ENCODE data around the gene EDEM1. TPM values are rescaled to one million over a fixed set of nuclear protein-coding genes. Genes with fewer than 3 reads are reported as not detected.

Gene EDEM1
- polyA plus RNA-seq, 1 donor from 2014 or later, result 13.6 TPM

DNA sequence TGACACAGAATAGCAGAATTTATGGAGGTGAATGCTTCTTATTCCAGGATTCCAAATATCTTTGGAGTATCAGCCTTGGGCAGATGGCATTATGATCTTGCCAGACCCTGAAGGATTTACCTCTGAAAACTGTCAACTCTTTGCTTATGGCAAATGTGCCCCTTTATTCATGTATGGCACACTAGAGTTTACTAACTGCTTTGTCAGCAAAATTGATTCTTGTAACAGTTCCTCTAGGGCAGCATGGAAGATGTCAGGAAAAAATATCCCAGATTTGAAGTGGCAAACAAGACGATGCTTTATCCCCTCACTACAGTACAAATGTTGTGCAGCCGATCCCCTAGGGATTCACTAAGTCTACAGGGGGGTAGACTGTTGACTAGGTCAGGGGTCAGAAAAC, 79.7 kb downstream of the EDEM1 start:
- Histone ChIP-seq H3K79me2 (replicated peaks; ENCODE audit: insufficient read depth, low read length) (no peaks in the 10 kb centered on the region), H3F3A (ENCODE audit: insufficient read depth, low read length, poor library complexity, severe bottlenecking) (no peaks in the 10 kb centered on the region), H4K20me1 (ENCODE audit: insufficient read depth) (no peaks in the 10 kb centered on the region), H3K27ac (ENCODE audit: low read length) (no peak overlapping the region), H3K4me2 (ENCODE audit: low read length) (no peak overlapping the region), H3K9me2 (ENCODE audit: insufficient read depth, low read length) (no peaks in the 10 kb centered on the region), H3K9me3 (ENCODE audit: low read length) (no peaks in the 10 kb centered on the region), H3K4me3 (ENCODE audit: low read length) (no peak overlapping the region), H3K9ac (ENCODE audit: low read length) (no peak overlapping the region), H3K27me3 (ENCODE audit: insufficient read depth, low read depth, low read length) (no peaks in the 10 kb centered on the region), H2AFZ (ENCODE audit: low read depth, low read length) (no peak overlapping the region), H3K36me3 (ENCODE audit: insufficient read depth, low read length) (no peaks in the 10 kb centered on the region)
- TF ChIP-seq, protein P1, sequence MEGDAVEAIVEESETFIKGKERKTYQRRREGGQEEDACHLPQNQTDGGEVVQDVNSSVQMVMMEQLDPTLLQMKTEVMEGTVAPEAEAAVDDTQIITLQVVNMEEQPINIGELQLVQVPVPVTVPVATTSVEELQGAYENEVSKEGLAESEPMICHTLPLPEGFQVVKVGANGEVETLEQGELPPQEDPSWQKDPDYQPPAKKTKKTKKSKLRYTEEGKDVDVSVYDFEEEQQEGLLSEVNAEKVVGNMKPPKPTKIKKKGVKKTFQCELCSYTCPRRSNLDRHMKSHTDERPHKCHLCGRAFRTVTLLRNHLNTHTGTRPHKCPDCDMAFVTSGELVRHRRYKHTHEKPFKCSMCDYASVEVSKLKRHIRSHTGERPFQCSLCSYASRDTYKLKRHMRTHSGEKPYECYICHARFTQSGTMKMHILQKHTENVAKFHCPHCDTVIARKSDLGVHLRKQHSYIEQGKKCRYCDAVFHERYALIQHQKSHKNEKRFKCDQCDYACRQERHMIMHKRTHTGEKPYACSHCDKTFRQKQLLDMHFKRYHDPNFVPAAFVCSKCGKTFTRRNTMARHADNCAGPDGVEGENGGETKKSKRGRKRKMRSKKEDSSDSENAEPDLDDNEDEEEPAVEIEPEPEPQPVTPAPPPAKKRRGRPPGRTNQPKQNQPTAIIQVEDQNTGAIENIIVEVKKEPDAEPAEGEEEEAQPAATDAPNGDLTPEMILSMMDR (IDR thresholded peaks at IDR 0.05; ENCODE audit: poor library complexity, severe bottlenecking), result no peak
- TF ChIP-seq TAF1 (IDR thresholded peaks at IDR 0.05; ENCODE audit: low read depth), result no peak
- no peak for TF ChIP-seq MXI1 (conservative IDR thresholded peaks at IDR 0.05; ENCODE audit: poor library complexity, severe bottlenecking)
- no peak for TF ChIP-seq POLR2AphosphoS5 (IDR thresholded peaks at IDR 0.05)
- TF ChIP-seq SMC3 (conservative IDR thresholded peaks at IDR 0.05; ENCODE audit: poor library complexity), result no peak
- no peak for TF ChIP-seq RAD21 (conservative IDR thresholded peaks at IDR 0.05)
- TF ChIP-seq EZH2 (IDR thresholded peaks at IDR 0.05; ENCODE audit: borderline replicate concordance, insufficient read depth, low read length, poor library complexity, severe bottlenecking), result no peak
- TF ChIP-seq, protein P2, sequence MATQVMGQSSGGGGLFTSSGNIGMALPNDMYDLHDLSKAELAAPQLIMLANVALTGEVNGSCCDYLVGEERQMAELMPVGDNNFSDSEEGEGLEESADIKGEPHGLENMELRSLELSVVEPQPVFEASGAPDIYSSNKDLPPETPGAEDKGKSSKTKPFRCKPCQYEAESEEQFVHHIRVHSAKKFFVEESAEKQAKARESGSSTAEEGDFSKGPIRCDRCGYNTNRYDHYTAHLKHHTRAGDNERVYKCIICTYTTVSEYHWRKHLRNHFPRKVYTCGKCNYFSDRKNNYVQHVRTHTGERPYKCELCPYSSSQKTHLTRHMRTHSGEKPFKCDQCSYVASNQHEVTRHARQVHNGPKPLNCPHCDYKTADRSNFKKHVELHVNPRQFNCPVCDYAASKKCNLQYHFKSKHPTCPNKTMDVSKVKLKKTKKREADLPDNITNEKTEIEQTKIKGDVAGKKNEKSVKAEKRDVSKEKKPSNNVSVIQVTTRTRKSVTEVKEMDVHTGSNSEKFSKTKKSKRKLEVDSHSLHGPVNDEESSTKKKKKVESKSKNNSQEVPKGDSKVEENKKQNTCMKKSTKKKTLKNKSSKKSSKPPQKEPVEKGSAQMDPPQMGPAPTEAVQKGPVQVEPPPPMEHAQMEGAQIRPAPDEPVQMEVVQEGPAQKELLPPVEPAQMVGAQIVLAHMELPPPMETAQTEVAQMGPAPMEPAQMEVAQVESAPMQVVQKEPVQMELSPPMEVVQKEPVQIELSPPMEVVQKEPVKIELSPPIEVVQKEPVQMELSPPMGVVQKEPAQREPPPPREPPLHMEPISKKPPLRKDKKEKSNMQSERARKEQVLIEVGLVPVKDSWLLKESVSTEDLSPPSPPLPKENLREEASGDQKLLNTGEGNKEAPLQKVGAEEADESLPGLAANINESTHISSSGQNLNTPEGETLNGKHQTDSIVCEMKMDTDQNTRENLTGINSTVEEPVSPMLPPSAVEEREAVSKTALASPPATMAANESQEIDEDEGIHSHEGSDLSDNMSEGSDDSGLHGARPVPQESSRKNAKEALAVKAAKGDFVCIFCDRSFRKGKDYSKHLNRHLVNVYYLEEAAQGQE (IDR thresholded peaks at IDR 0.05; ENCODE audit: borderline replicate concordance), result no peak
- TF ChIP-seq EP300 (conservative IDR thresholded peaks at IDR 0.05; ENCODE audit: poor library complexity, severe bottlenecking), result no peak

DNA sequence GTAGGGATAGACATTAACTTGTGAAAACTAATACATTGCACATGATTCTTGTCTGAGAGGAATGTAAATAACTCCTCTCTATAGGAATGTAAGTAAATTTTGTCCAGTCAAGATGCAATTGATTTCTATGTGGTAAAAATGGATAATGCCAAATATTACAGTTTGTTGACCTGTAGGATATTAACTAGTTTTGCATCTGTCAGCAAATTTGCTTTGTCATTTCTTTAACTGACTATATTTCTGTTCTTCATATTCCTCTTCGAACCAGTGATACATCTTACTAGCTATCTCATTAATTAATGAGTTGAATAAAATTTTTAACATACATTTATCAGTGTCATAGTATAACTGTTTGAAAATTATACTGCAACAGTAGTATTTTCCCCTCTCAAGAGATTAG, 80.4 kb downstream of the EDEM1 start:
- Histone ChIP-seq H3K9me3 (ENCODE audit: low read length) (no peaks in the 10 kb centered on the region), H3K79me2 (replicated peaks; ENCODE audit: insufficient read depth, low read length) (no peaks in the 10 kb centered on the region), H3K27me3 (ENCODE audit: insufficient read depth, low read depth, low read length) (no peaks in the 10 kb centered on the region), H3K4me3 (ENCODE audit: low read length) (no peak overlapping the region), H3K36me3 (ENCODE audit: insufficient read depth, low read length) (no peaks in the 10 kb centered on the region), H3K9me2 (ENCODE audit: insufficient read depth, low read length) (no peaks in the 10 kb centered on the region), H2AFZ (ENCODE audit: low read depth, low read length) (no peak overlapping the region), H3K9ac (ENCODE audit: low read length) (no peak overlapping the region), H3F3A (ENCODE audit: insufficient read depth, low read length, poor library complexity, severe bottlenecking) (no peaks in the 10 kb centered on the region), H4K20me1 (ENCODE audit: insufficient read depth) (no peaks in the 10 kb centered on the region), H3K4me2 (ENCODE audit: low read length) (no peak overlapping the region), H3K27ac (ENCODE audit: low read length) (no peak overlapping the region)
- TF ChIP-seq SMC3 (conservative IDR thresholded peaks at IDR 0.05; ENCODE audit: poor library complexity) (no peak), RAD21 (conservative IDR thresholded peaks at IDR 0.05) (no peak), EZH2 (IDR thresholded peaks at IDR 0.05; ENCODE audit: borderline replicate concordance, insufficient read depth, low read length, poor library complexity, severe bottlenecking) (no peak), POLR2AphosphoS5 (IDR thresholded peaks at IDR 0.05) (no peak), MXI1 (conservative IDR thresholded peaks at IDR 0.05; ENCODE audit: poor library complexity, severe bottlenecking) (no peak), EP300 (conservative IDR thresholded peaks at IDR 0.05; ENCODE audit: poor library complexity, severe bottlenecking) (no peak), TAF1 (IDR thresholded peaks at IDR 0.05; ENCODE audit: low read depth) (no peak)
- TF ChIP-seq, protein P1 (IDR thresholded peaks at IDR 0.05; ENCODE audit: poor library complexity, severe bottlenecking), result no peak
- TF ChIP-seq, protein P2 (IDR thresholded peaks at IDR 0.05; ENCODE audit: borderline replicate concordance), result no peak
